ENCODE data around the gene SPATA6.

The SPATA6 gene

DNA sequence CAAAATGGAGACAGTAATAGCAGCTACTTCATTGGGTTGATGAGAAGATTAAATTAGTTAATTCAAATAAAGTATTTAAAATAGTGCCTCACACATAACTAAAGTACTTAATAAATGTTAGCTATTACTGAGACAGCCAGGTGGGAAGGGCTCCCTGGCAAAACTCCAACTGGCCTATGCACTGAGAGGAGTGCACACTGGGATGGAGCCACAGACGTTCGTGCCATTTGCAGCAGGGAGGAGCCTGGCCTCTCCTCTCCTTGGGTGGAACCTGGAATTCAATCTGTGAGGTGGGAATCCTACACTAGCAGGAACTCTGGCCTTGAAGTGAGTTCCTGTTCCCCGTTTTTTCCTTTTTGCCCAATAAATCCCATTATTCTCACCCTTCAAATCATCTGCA is 221.4 kb downstream of the SPATA6 start:
- no peak for DNase-seq

DNA sequence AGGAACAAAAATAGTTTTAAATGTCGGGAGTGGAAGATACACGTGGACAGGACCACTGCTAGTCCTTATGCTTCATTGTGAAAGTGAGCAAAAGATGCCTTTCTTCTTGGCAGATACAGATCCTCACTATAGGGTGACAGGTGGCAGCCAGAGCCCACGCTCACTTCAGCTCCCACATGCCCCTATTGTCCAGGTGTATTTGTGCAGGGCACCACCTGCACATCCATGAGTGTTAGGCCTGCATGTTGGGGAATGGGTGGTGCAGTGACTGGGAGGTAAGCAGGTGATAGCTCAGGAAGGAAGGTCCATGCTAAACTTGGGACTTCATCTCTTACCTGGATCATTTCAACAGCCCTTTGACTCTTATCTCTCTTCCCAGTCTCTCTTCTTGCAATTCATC is 222.1 kb downstream of the SPATA6 start:
- DNase-seq = no peak

DNA sequence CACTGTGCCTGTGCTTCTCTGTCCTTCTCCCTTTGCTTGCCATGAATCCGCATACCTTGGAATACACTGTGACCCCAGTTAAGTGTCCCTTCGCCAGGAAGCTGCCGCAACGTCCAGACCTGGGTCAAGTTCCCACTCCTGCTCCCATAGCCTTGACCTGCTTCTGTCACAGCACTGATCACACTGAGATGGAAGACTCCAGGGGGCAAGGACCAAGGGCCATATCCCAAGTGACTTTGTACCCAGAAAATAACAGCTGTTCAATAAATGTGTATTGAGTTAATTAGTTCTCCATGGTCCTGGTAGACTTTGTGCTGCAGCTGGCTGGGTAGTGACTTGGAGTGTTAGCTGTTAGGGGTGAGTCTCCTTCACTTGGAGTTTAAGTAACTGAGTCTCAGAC is 223.6 kb downstream of the SPATA6 start:
- DNase-seq = no peak

DNA sequence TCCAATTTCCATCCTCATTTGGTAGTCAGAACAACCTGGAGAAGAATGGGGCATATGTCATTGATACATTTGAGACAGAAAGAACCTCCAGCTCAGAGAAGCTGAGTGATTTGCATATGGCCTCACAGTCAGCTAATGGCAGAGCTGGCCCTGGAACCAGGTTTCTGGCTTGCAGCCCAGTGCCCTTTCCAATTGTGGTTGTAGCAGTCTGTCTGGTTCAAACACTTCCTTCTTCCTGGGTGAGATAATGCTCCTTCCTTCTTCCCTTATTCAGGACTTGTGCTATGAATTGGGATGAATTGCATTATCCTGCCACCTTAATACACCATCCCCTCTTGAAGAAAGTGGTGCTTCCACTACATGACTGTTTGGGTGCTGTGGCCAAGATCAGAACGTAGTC is 225.3 kb downstream of the SPATA6 start:
- no peak for DNase-seq
